GM19463 (cell line): Measurements from ENCODE around the gene RNASE8.

ENCODE experiments used
- ATAC-seq: cut with Tn5 transposase; IDR thresholded peaks from one replicate; pipeline ENCODE4 v1.9.1; 2021; ENCODE audit warnings: mild to moderate bottlenecking, moderate library complexity; ENCODE audit not compliant: unreplicated experiment

Gene RNASE8

GRCh38 chr14:21050597-21050996 lies 7.0 kb upstream of the RNASE8 start:
- ATAC-seq: no peak

- no peak for ATAC-seq
Observed at GRCh38 chr14:21053184-21054122, 4.2 kb upstream of the RNASE8 start.

- no peak for ATAC-seq
Observed at GRCh38 chr14:21054123-21054767, 3.4 kb upstream of the RNASE8 start.

- ATAC-seq: no peak
Observed at GRCh38 chr14:21054768-21055145, 2.9 kb upstream of the RNASE8 start.

GRCh38 chr14:21055432-21056117 lies 2.0 kb upstream of the RNASE8 start:
- ATAC-seq: no peak

- ATAC-seq: no peak
Observed at GRCh38 chr14:21056520-21057163, 980 bp upstream of the RNASE8 start.

- ATAC-seq: no peak
Observed at GRCh38 chr14:21058903-21059302, 1.3 kb downstream of the RNASE8 start.

GRCh38 chr14:21059842-21060613 lies 2.4 kb downstream of the RNASE8 start:
- no peak for ATAC-seq

GRCh38 chr14:21060614-21061346 lies 3.2 kb downstream of the RNASE8 start:
- no peak for ATAC-seq

GRCh38 chr14:21061347-21061668 lies 3.7 kb downstream of the RNASE8 start:
- ATAC-seq: no peak

- no peak for ATAC-seq
Observed at GRCh38 chr14:21063479-21063878, 5.9 kb downstream of the RNASE8 start.

GRCh38 chr14:21066882-21067502 lies 9.4 kb downstream of the RNASE8 start:
- no peak for ATAC-seq

GRCh38 chr14:21068521-21069387 lies 11.1 kb downstream of the RNASE8 start:
- ATAC-seq: no peak

GRCh38 chr14:21069388-21070082 lies 11.9 kb downstream of the RNASE8 start:
- no peak for ATAC-seq

GRCh38 chr14:21070083-21070609 lies 12.5 kb downstream of the RNASE8 start, which contains the start of gene ARHGEF40:
TSS of gene ARHGEF40 (plus strand) at chr14:21070304. CDS start at chr14:21070397, 93 bp downstream.
- no peak for ATAC-seq

GRCh38 chr14:21070610-21071224 lies 13.1 kb downstream of the RNASE8 start:
- peak; percentile 8 for ATAC-seq
